GM18870 (cell line): ENCODE results near the gene ITFG2.

ENCODE experiments used
- ATAC-seq: cut with Tn5 transposase; IDR thresholded peaks from one replicate; pipeline ENCODE4 v1.9.1; 2021; ENCODE audit warnings: moderate library complexity; ENCODE audit not compliant: unreplicated experiment

The ITFG2 gene

DNA sequence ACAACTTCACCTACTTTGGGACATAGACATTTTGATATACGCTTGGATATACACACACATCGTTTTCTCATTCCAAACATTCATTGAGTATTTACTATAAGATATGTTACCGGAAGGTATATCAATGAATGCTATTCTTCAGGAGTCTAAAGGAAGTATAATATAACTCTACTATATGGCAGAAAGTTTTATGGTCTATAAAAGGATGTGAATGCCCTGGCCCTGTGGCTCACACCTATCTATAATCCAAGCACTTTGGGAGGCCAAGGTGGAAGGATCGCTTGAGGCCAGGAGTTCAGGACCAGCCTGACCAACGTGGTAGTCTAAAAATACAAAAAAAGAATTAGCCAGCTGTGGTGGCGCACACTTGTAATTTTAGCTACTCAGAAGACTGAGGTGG is 16.8 kb downstream of the ITFG2 start:
- ATAC-seq, result no peak

DNA sequence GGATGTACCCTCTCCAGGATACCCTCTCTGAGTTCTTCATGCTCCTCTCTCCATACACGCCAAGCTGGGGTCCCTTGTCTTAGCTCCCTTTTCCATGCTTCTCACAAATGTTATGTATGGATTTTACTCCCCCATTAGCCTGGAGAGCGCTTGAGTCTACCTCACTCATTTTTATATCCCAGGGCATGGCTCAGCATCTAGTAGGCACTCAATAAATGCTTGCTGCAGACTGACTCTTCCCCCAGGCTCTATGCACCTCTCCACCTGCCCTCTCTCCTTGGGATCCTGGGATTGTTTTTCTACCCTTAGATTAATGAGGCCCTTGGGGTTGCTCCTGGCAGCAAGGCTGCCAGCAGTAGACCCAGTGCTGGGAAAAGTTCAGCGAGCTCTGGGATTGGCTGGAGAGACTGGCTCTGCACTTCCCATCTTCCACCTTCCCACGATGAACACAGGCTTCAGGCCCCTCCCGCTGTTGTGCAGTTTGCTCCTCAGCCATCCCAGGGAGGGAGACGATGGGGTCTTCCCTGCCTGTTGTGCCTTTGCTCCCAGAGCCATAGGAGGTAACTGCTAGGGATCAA is 20.2 kb downstream of the ITFG2 start:
- ATAC-seq, result no peak

GRCh38 chr12:2833327-2833726 is 20.9 kb downstream of the ITFG2 start:
- ATAC-seq, result no peak

DNA sequence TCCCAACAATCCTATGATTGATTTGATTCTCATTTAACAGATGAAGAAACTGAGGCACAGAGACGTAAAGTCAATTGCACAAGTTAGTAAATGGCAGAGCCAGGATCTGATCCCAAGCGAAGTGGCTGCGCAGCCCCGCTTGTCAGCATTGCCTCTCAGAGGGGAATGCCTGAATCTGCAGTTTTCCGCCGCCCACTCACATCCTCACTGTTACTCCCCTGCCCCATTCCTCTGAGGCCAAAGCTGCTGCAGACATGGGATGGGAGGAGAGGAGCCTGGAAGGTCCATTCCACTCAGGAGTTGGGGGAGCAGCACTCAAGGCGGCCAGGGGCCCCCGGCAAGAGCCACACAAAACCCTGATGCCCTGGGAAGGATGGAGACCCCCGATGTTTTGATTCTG is 21.3 kb downstream of the ITFG2 start:
- no peak for ATAC-seq

DNA sequence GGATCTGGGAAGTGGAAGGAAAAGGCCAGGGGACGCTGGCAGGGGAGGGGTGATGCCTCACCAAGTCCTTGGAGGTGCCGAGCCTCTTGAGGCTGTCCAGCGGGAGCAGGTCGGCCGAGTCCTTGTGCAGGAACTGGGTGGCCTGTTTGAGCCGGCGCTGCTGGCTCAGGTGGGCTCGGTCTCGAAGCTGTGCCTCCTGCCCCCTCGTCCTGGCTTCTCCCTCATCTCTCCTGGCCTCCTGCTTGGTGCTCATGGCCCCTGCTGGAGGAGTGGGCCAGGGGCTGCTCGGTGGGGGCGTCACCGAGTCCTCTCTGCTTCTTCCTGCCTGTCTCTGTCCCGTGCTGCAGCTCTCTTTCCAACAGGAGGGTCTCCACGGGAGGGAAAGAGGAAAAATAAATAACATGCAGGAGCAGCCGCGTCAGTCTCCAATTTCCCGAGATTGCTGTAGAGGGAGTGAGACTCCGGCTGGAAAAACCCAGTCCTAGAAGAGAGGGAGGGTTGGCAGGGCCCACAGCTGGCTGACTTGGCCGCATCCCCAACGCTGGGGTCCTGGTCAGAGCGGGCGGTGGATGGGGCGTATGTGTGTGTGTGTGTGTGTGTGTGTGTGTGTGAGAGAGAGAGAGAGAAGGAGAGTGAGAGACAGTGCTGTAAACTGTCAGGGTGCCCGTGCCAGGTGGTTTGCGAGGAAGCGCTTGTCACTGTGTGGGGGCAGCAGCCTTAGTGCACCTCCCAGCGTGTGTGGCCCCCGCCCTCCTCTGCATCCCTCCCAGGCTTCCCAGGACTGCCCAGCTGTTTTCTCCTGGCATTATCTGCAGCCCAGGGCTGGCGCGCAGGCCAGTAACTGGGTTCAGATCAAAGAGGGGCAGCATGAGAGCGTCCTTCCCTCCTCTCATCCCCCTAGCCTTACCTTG is 22.4 kb downstream of the ITFG2 start, which contains the start of gene NRIP2:
NRIP2 (minus strand) TSS at position 455 of the 911 bp plus-strand sequence; CDS start at position 403, 52 bp downstream.
- ATAC-seq, result no peak

- no peak for ATAC-seq
These were observed 23.4 kb downstream of the ITFG2 start for GRCh38 chr12:2835691-2836403.

DNA sequence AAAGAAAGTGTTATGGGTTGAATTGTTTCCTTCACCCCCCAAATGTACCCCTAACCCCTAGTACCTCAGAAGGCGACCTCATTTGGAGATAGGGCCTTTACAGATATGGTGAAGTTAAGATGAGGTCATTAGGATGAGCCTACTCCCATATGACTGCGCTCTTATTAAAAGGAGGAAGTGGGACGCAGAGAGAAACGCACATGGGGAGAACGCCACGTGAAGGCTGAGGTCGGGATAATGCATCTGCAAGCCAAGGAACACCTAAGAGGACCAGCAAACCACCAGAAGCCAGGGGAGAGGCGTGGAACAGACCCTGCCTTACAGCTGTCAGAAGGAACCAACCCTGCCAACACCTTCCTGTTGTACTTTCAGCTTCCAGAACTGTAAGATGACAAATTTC is 24.1 kb downstream of the ITFG2 start:
- ATAC-seq, result no peak

DNA sequence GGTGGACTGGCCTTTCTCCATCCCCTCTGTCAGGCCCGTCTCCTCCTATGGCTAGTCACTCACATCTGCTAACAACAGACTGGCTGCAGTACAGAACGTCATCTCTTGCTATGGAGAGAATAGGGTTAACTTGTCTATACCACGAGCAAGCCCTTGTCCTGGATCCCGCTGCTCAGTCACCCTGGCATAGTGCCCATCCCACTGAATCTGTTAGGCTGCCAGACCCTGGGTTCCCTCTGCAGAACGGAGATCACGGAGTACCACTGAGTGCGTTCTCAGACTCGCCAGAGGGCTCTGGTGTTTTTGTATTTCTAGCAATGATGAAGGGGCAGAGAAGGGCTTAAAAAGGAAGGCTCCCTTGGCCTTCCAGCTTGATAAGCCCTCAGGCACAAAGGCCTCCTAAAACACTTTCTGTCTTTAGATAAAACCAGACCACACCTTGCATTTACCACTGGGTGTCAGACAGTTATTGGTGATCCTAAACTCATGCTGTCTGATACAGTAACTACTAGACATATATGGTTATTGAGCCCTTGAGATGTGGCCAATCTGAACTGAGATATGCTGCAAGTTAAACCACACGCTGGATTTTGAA is 28.7 kb downstream of the ITFG2 start:
- ATAC-seq, result no peak

DNA sequence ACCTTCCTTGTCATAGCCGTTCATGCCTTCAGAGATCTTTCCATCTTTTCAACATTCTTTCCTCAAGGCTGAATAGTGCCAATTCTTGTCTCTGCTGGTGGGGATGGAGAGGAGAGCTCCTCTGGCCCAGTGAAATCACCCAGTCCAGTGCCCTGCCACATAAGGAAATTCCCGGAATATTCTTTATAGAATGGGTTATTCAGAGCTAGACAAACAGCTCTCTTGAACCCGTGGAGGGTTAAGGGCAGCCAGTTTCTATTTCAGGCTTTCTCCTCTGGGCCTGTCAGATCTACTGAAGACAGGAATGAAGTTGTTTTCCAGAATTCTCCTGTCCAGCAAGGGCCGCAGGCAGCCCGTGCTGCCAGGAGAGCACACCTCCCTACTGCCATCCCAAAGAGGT is 30.5 kb downstream of the ITFG2 start:
- no peak for ATAC-seq

DNA sequence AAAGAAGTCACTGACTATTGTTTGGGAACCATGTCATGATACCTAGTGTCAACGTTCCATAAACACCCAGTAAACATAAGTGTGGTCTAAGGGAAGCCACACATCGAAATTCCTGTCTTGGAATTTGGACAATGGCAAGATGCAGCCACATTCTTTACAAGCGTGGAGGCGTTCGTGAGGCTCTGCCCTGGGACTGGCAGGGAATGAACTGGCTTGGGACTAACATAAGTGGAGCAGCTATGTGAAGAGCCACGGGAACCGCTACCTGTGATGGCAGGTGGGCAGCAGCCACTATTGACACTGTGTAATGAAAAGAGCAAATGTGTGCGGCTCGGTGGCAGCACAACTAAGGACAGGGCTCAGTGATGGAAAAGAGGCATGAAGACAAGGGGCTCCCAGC is 32.3 kb downstream of the ITFG2 start:
- no peak for ATAC-seq

DNA sequence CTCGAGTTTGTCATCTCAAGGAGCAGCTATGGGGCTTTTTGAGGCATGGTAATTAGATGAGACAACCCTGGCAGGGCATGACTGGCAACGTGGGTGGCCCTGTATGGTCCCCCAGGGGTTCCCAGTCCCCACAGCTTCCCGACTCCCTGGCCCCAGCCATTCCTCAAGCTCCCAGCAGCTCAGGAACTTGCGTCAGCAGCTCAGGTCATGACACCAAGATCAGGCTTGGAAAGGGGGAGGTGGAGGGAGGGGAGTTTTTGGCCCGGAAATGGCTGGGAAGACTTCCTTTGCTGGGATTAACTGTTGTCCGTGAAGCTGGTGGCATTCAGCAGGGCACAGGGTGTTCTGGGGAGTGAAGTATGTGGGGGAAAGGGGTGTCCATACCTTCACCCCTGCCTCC is 32.8 kb downstream of the ITFG2 start:
- ATAC-seq, result no peak

DNA sequence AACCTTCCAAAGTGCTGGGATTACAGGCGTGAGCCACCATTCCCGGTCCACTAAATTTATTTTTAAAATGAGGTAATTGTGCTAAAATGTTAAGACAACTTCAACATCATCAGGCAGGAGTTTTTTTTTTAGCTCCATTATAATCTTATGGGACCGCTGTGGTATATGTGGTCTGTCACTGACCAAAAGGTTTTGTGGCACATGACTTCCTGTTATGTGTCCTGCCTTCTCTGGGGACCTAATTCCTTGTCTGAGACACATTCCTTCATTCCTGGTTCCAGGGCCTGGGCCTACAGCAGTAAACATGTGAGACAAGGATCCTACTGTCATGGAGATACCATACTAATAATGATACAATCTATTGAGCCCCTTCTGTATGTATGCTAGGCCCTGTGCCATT is 39.5 kb downstream of the ITFG2 start:
- ATAC-seq, result no peak

DNA sequence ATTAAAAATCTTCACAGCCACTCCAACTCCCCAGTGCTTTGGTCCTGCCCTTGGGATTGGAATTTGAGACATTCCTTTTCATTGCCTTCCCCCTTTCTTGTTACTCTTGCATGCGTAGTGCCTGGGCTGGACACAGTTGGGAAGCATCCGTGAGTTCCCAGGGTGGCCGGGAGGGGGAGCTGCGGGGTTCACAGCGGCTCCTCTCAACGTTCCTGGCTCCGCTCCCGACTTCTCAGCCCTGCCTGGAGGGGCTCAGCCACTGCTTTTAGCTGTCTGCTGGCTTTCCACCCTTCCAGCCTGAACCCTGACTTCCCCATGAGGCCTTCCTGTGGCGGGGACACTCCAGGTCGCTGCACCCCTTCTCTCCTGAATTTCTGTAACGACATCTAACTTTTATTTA is 41.2 kb downstream of the ITFG2 start:
- no peak for ATAC-seq

GRCh38 chr12:2854669-2855453 is 42.4 kb downstream of the ITFG2 start:
- no peak for ATAC-seq

GRCh38 chr12:2855546-2855945 is 43.1 kb downstream of the ITFG2 start:
- ATAC-seq, result no peak

GRCh38 chr12:2856051-2856450 is 43.6 kb downstream of the ITFG2 start:
- ATAC-seq, result no peak

- no peak for ATAC-seq
These were observed 44.6 kb downstream of the ITFG2 start, which contains the start of gene TEX52 for GRCh38 chr12:2857021-2857431. Gene TEX52 (minus strand): TSS chr12:2857039. CDS start chr12:2857026, 13 bp downstream.

DNA sequence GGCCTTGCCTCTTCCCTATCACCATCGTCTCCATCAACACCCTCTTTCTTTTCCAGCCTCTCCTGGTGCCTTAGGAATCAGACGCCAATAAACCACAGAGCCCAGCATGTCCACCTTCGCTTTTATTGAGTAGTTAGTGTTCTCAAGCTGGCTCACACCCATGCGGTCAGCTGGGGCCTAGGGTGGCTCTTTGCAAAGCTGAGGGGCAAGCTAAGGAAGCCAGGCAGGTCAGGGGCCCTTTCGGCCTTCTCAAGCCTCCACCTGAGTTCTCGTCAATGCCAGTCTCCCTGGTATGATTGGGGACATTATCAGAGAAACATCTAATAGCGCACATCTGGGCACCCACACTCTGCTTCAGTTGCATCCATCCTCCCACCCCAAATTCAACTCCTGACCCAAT is 45.1 kb downstream of the ITFG2 start:
- no peak for ATAC-seq

- no peak for ATAC-seq
These were observed 45.9 kb downstream of the ITFG2 start for GRCh38 chr12:2858334-2858733.

GRCh38 chr12:2858944-2859421 is 46.5 kb downstream of the ITFG2 start:
- ATAC-seq, result no peak
